Panc1 (cell line): Measurements from ENCODE around the gene GPR141. TPM values are rescaled to one million over a fixed set of nuclear protein-coding genes. Genes with fewer than 3 reads are reported as not detected.

Experiments
- ATAC-seq: fragments of 200-7000 bp; cut with Tn5 transposase; 2 replicates; pipeline ENCODE4 v1.9.1; 2020; ENCODE audit warnings: mild to moderate bottlenecking, moderate library complexity
- BruUV-seq: library from RNA; stranded (reverse); fragments of 400-500 nt; replicated peaks from 2 replicates; lab custom pipeline; 2021; lab: Mats Ljungman, UMichigan
- CTCF ChIA-PET: fragments of 300-600 bp; sonication (Branson Sonifier 250); formaldehyde crosslinking; loops from one replicate; lab custom pipeline; 2022; ENCODE audit warnings: antibody characterized with exemption; lab: Charles Lee
- POLR2A ChIA-PET: fragments of 300-600 bp; sonication (Branson Sonifier 250); formaldehyde crosslinking; loops from one replicate; lab custom pipeline; 2022; ENCODE audit warnings: antibody characterized with exemption; lab: Charles Lee
- DNase-seq: peaks from one replicate; pipeline ENCODE4 v3.0.0-alpha.2; 2010; ENCODE audit warnings: low read depth, low spot score
- H3K27ac ChIP-seq: 2 replicates; pipeline ENCODE4 v1.5.1; 2011; ENCODE audit warnings: mild to moderate bottlenecking, low read length, inconsistent platforms
- H3K27me3 ChIP-seq: fragments of 200-500 bp; sonication (Bioruptor generic); 2 replicates; pipeline ENCODE4 v1.6.0; 2014; ENCODE audit warnings: low read length, inconsistent platforms; ENCODE audit not compliant: control insufficient read depth, insufficient read depth
- H3K36me3 ChIP-seq: fragments of 200-500 bp; sonication (Bioruptor generic); 2 replicates; pipeline ENCODE4 v1.5.1; 2014; ENCODE audit warnings: inconsistent platforms, mild to moderate bottlenecking, low read length, moderate library complexity; ENCODE audit not compliant: control insufficient read depth, insufficient read depth
- H3K4me1 ChIP-seq: 2 replicates; pipeline ENCODE4 v1.5.1; 2011; ENCODE audit warnings: inconsistent platforms, mild to moderate bottlenecking, low read length, moderate library complexity; ENCODE audit not compliant: control insufficient read depth, insufficient read depth
- H3K4me3 ChIP-seq, 2 experiments: 2 replicates each; pipeline ENCODE4 v1.5.1; 2011 to 2012; ENCODE audit warnings: low read depth in 2 of 2, low read length in 2 of 2, mild to moderate bottlenecking in 2 of 2, inconsistent platforms in 1 of 2, moderate library complexity in 1 of 2
- H3K9me3 ChIP-seq: fragments of 200-500 bp; sonication (Bioruptor generic); 2 replicates; pipeline ENCODE4 v1.5.1; 2014; ENCODE audit warnings: low read depth, mild to moderate bottlenecking, inconsistent platforms, low read length, moderate library complexity; ENCODE audit not compliant: control insufficient read depth, insufficient read depth
- POLR2AphosphoS5 ChIP-seq: IDR thresholded peaks from 2 replicates; pipeline ENCODE4 v1.6.1; 2012; ENCODE audit warnings: mild to moderate bottlenecking, low read depth, low read length, moderate library complexity
- REST ChIP-seq, 2 experiments: IDR thresholded peaks; 2 replicates each; pipeline ENCODE4 v1.6.1; 2011 to 2012; ENCODE audit warnings: low read depth in 2 of 2, control low read depth in 1 of 2, low read length in 1 of 2, mild to moderate bottlenecking in 1 of 2, moderate library complexity in 1 of 2; ENCODE audit not compliant: insufficient read depth in 1 of 2
- SIN3A ChIP-seq: IDR thresholded peaks from 2 replicates; pipeline ENCODE4 v1.6.1; 2012; ENCODE audit warnings: low read depth, mild to moderate bottlenecking, low read length, moderate library complexity, borderline replicate concordance; ENCODE audit not compliant: insufficient read depth
- TCF7L2 ChIP-seq: IDR thresholded peaks from 2 replicates; pipeline ENCODE4 v1.6.1; 2011; ENCODE audit warnings: mild to moderate bottlenecking, low read depth, low read length, inconsistent platforms
- in situ Hi-C: cut with HindIII; loops from 2 replicates; pipeline ENCODE4 v1.10.0; 2016; ENCODE audit warnings: low sequenced_read_pairs, low pct_unique_long_range_greater_than_20kb
- intact Hi-C: fragments of 100-400 bp; cut with micrococcal nuclease; formaldehyde crosslinking; loops from one replicate; pipeline ENCODE4 v1.10.0; 2022; ENCODE audit not compliant: unreplicated experiment
- total RNA-seq: library from RNA; stranded (reverse); gene quantifications from one replicate; pipeline ENCODE4 v1.2.1, GENCODE V29; 2021; ENCODE audit not compliant: unreplicated experiment
- TF ChIP-seq, protein P1 (sequence below): fragments of 450-650 bp; IDR thresholded peaks from 2 replicates; pipeline ENCODE4 v1.5.1; 2017; ENCODE audit warnings: mild to moderate bottlenecking

GPR141 gene
- total RNA-seq, 1 experiment from 2014 or later, result not detected

DNA sequence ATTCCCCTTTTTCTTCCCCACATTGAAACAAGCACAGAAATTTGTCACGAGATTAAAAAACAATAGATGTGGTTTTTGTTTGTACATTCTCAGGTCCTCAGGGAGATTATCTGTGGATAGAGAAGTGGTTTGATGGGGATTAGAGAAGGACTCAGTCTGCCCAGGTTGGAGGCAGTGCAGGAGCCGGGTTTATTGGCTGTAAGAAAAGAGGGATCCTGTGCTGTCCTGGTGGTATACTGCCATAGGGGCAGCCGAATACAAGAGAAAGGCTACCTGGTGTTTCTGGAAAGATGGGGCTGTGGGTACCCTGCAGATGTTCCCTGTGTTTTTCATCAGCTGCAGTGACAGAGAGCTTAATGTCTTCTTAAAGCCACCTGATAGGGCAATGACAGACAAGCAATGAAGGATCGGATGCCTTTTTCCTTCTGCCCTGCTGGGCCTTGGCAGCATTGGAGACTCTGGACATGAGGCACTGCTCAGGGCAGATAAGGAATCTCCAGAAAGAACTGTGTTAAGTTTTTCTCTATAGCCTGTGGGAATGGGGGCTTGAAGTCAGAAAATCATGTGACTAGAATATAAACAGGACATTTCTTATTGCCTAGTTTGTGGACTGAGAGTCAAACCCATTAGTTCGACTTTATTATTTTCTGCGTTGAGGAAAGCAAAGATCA lies 18.1 kb upstream of the GPR141 start:
- no peaks in the 10 kb centered on the region for H3K36me3 ChIP-seq
- no peaks in the 10 kb centered on the region for H3K27me3 ChIP-seq
- CTCF ChIA-PET, result no interaction called here
- in situ Hi-C loops, result no loop called here
- H3K9me3 ChIP-seq, result no peaks in the 10 kb centered on the region
- H3K27ac ChIP-seq, result no peak overlapping the region
- POLR2A ChIA-PET, result no interaction called here
- no peaks in the 10 kb centered on the region for H3K4me1 ChIP-seq
- intact Hi-C loops, result no loop called here
- no TSS peak for BruUV-seq
- H3K4me3 ChIP-seq, result no peak overlapping the region
- TF ChIP-seq TCF7L2, result no peak
- no peak for TF ChIP-seq POLR2AphosphoS5
- TF ChIP-seq SIN3A, result no peak
- TF ChIP-seq, protein P1, sequence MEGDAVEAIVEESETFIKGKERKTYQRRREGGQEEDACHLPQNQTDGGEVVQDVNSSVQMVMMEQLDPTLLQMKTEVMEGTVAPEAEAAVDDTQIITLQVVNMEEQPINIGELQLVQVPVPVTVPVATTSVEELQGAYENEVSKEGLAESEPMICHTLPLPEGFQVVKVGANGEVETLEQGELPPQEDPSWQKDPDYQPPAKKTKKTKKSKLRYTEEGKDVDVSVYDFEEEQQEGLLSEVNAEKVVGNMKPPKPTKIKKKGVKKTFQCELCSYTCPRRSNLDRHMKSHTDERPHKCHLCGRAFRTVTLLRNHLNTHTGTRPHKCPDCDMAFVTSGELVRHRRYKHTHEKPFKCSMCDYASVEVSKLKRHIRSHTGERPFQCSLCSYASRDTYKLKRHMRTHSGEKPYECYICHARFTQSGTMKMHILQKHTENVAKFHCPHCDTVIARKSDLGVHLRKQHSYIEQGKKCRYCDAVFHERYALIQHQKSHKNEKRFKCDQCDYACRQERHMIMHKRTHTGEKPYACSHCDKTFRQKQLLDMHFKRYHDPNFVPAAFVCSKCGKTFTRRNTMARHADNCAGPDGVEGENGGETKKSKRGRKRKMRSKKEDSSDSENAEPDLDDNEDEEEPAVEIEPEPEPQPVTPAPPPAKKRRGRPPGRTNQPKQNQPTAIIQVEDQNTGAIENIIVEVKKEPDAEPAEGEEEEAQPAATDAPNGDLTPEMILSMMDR, result no peak
- TF ChIP-seq REST (IDR thresholded peaks at IDR 0.05; ENCODE audit: insufficient read depth in 1 of 2, low read depth in 2 of 2, low read length in 1 of 2), result no peak
- DNase-seq (no peak), ATAC-seq (no peak)

DNA sequence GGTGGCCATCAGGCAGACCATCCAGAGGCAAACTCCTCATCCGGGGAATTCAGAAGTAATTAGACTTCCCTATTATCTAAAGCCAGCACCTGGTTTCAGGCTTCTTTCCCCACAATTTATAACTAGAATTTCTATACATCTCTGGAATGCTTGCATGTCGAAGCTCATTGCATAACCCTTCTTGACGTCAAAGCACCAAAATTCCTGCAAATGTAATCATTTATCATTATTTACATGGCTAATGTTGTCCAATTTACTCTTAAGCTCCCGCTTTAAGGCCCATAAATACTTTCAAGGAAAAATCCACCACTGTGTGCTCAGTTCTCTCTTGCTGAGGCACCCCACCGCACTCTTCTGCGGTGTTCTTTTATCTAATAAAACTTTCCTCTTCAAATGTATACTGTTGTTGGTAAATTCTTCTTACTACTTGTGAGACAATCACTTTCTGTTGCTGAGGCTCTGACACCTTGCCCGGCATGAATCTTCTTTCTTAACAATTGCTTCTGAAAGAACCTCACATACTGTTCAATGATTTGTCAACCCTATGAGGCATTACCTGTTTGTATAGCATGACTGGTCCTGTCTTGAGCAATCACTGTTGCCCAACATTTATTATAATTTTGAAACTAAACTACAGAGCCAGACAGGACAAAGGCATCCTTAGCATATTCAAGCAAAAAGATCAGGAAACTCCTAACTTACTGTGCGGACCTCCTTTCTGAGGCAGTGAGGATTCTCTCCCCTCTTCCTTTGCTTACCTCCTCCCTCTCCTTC lies 17.4 kb upstream of the GPR141 start:
- POLR2A ChIA-PET, result no interaction called here
- DNase-seq, result no peak
- intact Hi-C loops, result no loop called here
- CTCF ChIA-PET, result no interaction called here
- Histone ChIP-seq H3K9me3 (no peaks in the 10 kb centered on the region), H3K4me3 (no peak overlapping the region), H3K27me3 (no peaks in the 10 kb centered on the region), H3K4me1 (no peaks in the 10 kb centered on the region), H3K27ac (no peak overlapping the region), H3K36me3 (no peaks in the 10 kb centered on the region)
- TF ChIP-seq, protein P1, result no peak
- no peak for TF ChIP-seq TCF7L2
- no peak for TF ChIP-seq SIN3A
- no peak for TF ChIP-seq POLR2AphosphoS5
- TF ChIP-seq REST (IDR thresholded peaks at IDR 0.05; ENCODE audit: insufficient read depth in 1 of 2, low read depth in 2 of 2, low read length in 1 of 2), result no peak
- BruUV-seq, result no TSS peak
- ATAC-seq, result no peak
- in situ Hi-C loops, result no loop called here
